Stimulated activated CD8-positive, alpha-beta memory T cell treated with anti-CD3 and anti-CD28 coated beads, Interleukin-15, amount 100 ng/mL, for 24 hours (primary cell): ENCODE results near the gene COG5.
"Not testable (repeated sequence)": the region's sequence is repeated elsewhere in the genome, so short reads cannot be mapped to it uniquely, and the experiment has no call there.

Experiments
- DNase-seq: peaks from one replicate; pipeline ENCODE4 v3.0.0-alpha.2; 2020; ENCODE audit warnings: low read depth

COG5 gene

DNA sequence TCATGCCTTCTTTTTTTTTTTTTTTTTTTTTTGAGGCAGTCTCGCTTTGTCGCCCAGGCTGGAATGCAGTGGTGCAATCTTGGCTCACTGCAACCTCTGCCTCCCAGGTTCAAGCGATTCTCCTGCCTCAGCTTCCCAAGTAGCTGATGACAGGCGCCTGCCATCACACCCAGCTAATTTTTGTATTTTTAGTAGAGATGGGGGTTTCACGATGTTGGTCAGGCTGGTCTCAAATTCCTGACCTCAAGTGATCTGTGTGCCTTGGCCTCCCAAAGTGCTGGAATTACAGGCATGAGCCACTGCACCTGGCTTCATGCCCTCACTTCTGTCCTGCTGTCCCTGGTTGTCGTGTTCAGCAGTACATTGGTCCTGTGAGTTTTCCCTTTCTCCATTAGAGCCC lies 342.9 kb downstream of the COG5 start:
- not testable (repeated sequence) for DNase-seq

GRCh38 chr7:107220356-107220755 lies 343.4 kb downstream of the COG5 start:
- DNase-seq: no peak

- DNase-seq: no peak
Measured at GRCh38 chr7:107219563-107220244, 344.0 kb downstream of the COG5 start.

DNA sequence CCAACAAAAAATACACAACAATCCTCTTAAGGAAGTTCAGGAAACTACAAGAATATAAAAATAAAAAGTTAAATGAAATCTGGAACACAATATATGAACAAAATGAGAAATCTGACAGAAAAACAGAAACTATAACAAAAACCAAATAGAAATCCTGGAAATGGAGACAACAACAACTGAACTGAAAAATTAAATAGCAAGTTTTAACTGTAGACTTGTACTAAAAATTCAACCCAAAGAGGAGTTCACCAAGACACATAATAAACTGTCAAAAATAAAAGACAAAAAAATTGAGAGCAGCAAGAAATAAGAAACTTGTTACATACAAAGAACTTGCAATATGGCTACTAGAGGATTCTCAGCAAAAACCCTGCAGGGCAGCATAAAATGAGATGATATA lies 349.8 kb downstream of the COG5 start:
- no peak for DNase-seq

GRCh38 chr7:107213193-107213788 lies 350.4 kb downstream of the COG5 start:
- no peak for DNase-seq

DNA sequence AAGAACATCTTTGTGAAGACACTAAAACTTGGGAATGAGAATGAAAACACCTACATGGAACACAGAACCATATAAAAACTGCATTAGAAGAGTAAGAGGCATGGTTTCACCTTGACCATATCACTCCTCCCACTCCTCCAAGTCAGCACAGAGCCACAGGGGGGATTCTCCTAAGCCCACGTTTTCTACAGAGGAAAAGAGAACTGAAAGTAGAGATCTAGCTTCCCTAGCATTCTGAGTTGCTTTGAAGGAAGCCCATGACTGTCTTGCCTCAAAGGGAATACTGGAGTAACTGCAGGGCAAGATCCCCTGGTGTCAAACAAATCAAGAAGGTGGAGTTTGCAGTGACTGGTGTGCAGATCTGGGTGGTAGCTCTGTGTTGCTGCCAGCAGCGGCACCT lies 351.0 kb downstream of the COG5 start:
- no peak for DNase-seq

DNA sequence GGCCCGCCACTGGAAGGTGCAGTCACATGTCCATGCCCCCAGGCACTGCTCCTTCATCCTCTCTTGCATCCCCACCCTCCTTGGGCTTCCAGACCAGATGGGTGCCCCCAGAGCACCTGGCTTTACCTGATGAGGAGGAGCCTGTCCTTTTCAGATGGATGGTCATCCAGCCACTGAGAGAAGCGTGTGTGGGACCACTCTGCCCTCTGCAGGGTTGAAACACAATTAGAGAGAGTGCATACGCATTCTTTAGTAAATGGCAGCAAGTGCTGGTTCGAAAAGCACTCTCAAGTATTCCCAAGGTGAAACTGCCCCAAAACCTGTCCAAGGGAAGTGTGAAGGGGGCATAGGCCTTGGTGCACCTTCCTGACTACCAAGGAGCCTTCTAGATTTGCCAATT lies 353.3 kb downstream of the COG5 start:
- DNase-seq: no peak

DNA sequence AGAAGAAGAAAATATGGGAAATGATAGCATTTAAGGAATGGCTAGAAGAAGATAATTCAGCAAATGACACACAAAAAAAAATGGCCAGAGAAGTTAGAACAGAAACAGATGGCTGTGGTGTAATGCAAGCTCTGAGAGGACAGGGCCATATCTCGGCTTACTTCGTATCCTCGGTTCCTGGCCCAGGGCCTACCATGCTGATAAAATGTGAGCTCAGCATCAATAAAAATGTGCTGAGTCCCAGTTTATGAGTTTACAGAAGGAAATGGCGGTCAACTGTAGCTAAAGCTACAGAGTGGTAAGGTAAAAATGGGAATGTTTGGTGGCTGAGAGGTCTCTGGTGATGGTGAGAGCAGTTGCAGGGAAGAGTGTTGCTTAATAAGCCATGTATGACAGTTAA lies 354.2 kb downstream of the COG5 start:
- no peak for DNase-seq

- DNase-seq: no peak
Measured at GRCh38 chr7:107208563-107208962, 355.2 kb downstream of the COG5 start.

GRCh38 chr7:107208024-107208521 lies 355.6 kb downstream of the COG5 start:
- DNase-seq: no peak

GRCh38 chr7:107207459-107207858 lies 356.3 kb downstream of the COG5 start:
- no peak for DNase-seq

GRCh38 chr7:107206706-107207105 lies 357.0 kb downstream of the COG5 start:
- no peak for DNase-seq

GRCh38 chr7:107206136-107206535 lies 357.6 kb downstream of the COG5 start:
- DNase-seq: no peak

DNA sequence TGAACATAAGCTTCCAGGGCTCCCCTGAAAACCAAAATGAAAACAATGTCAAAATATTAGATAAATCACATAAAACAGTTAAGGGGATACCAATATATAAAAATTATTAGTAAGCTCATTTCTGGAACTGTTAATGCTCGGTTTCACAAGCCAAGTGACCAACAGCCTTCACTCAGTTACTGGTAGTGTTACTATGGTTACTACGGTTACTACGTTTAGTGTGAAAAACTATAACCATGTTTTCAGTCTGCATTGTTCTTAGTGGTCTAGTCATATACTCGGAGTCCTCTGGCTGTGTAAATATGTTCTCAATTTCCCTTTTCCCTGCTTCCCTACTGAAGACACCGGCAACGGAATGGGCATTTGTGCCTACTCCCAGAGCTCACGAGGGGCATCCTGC lies 360.1 kb downstream of the COG5 start:
- no peak for DNase-seq

DNA sequence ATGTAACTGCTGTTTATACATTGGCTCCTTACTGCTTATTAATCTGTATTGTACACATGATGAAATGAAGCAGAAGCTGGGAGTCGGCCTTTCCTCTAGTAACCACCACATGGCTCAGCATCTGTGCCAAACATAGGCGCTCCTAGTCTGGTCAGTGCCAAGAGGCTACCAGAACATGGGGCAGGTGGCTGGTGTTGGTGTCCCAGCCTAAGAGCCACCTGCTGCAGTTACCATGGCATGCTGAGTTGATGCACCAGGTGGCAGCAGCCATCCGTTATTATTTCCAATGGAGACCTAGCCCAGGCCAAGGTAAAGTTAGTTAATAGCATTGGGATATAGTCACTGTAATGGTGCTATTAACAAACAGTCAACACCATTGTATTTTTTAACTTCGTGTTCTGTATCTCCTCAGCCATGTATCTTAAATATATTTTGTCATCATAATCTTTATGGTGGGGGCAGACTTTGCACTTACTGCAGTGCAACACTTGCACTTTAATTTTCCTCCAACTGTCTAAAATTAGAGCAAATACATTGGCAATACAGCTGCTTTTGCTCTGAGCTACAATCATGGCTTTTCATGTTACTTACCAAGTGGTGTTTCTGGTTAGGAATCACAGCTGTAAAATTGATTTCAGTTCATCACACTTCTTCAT lies 361.8 kb downstream of the COG5 start:
- no peak for DNase-seq

GRCh38 chr7:107196834-107197610 lies 366.7 kb downstream of the COG5 start:
- no peak for DNase-seq

- DNase-seq: no peak
Measured at GRCh38 chr7:107194052-107194451, 369.7 kb downstream of the COG5 start.

DNA sequence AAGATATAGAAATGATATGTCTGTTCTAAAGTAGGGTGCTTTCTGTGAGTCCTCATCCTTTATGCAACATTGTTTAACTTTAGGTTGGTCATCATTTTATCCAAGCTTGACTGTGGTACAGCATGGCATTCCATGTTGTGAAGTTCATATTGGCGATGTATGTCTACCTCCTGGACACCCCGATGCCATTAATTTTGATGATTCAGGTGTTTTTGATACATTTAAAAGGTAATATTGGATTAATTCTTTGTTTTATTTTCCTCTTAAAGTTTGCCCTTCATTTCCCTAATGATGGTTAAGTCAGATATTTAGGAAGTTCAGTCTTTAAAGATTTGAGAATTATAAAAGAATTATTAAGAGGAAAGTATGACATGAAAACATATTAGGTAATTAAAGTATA lies 373.6 kb downstream of the COG5 start:
- no peak for DNase-seq

- DNase-seq: no peak
Measured at GRCh38 chr7:107187774-107188173, 375.9 kb downstream of the COG5 start.

GRCh38 chr7:107186240-107186639 lies 377.5 kb downstream of the COG5 start:
- no peak for DNase-seq

DNA sequence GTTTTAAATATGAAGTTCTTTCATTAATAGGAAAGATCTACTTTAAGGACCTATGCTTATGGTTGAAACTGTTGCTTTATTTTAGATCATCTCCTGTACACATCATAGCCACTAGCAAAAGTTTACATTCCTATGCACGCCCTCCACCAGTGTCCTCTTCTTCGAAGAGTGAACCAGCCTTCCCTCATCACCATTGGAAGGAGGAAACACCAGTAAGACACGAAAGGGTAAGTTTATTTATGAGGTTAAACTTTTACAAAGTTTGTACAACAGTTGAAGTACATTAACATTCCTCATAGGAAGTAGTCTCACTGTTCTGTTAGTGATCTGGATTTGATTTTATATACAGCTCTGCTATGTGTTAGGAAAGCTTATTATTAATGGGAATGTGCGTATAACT lies 378.0 kb downstream of the COG5 start:
- DNase-seq: no peak

GRCh38 chr7:107181172-107181571 lies 382.5 kb downstream of the COG5 start:
- DNase-seq: no peak

GRCh38 chr7:107180378-107180777 lies 383.3 kb downstream of the COG5 start:
- peak; percentile 14 for DNase-seq
